ENCODE results near the gene ST3GAL5.

Gene ST3GAL5

DNA sequence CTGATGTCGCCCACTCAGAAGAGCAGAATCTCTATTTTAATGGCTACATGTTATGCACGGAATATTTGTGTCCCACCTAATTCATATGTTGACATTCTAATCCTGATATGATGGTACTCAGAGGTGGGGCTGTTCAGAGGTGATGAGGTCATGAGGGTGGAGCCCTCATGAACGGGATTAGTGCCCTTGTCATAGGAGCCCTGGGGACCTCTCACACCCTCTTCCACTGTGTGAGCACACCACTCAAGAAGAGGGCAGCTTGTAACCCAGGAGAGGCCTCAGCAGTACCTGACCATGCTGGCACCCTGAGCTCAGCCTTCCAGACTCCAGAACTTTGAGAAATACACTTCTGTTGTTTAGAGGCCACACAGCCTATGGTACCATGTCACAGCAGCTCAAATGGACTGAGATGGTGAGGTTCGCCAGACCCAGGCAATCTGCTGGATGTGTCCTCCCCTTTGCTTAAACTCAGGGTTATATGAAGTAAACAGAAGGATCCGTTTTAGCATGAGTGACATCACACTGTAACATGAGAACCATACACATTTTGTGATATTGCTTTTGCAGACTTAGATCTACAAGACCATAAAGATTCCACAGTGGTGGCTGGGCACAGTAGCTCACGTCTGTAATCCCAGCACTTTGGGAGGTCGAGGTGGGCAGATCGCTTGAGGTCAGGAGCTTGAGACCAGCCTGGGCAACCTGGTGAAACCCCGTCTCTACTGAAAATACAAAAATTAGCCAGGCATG lies 86.3 kb downstream of the ST3GAL5 start:
- DNase-seq = no peak

DNA sequence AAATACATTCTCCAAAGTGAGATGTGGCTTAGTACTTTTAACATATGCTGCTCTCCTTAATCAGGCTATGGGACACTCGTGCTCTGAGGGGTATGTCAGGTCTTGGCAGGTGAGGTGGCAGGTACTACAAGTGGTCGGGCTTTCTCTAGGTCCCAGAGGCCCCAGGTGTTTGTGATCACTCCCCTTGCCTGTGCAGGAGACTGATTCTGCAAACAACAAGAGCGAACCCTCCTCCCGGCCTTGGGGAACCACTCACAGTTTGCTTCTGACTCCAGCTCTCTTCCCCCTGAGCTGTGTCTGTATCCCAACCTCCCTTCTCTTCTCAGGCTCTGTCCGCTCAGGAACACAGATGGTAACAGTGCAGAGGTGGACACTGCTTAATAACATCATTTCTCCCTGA lies 86.9 kb downstream of the ST3GAL5 start:
- DNase-seq = no peak

DNA sequence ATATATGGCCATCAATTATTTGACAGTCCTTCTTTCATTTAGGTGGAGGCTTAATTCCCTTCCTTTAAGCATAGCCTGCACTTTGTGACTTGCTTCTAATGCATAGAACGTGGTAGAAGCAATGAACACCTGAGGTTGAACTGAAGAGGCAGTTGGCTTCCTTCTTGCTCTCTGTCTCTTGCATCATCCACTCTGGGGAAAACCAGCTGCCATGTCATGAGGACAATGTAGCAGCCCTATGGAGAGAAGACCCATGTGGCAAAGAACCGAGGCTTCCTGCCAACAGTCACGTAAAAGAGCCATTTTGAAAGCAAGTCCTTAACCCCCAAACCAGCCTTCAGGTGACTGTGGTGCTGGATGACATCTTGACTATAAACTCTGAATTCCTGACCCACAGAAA lies 88.2 kb downstream of the ST3GAL5 start:
- DNase-seq = no peak

DNA sequence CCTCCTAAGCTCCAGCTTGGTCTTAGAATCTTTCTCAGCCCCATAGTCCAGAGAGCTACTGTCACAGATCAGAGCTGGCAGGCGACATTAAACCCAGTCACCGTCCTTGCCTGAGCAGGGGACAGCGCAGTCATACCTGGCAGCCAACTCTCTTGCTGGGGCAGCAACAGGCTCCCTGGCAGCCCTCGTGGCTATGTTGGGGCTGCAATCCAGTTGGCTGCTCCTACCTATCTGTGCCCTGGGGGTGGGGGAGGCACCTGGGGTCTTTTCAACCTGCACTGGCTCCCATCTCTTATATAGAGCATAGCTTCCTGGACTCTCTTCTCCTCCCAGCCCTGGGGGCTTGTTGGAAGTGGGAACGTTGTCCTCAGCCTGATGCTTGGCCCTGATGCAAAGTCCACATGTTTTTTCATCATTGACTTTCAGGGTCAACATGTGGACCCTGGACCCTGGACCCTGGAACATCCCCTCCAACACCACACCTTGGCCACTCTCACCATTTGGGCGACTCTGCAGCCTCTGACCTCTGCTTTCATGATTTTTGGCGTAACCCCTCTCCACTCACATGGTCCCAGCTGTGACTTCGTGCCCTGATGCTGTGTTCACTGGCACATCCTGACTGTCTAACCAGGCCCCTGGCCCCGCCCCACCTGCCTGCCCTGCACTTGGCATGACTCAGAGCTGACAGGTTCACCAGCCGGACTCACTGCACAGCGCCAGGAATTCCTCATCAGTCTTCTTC lies 89.4 kb downstream of the ST3GAL5 start:
- peak; percentile 48 for DNase-seq

DNA sequence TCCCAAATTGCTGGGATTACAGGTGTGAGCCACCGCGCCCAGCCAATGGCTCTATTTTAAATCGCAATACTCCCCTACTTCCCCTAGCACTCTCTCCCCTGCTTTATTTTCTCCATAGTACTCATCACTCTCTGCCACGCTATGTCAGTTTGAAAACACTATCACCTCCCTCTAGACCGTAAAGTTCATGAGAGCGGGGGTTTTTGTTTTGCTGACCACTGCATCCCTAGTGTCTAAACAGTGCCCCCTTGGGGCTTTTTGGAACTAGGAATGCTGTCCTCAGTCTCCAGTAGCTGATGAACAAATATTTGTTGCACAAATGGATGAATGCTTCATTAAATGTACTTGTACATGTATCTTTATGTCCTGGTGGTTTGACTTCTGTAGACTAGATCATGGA lies 90.9 kb downstream of the ST3GAL5 start:
- no peak for DNase-seq

DNA sequence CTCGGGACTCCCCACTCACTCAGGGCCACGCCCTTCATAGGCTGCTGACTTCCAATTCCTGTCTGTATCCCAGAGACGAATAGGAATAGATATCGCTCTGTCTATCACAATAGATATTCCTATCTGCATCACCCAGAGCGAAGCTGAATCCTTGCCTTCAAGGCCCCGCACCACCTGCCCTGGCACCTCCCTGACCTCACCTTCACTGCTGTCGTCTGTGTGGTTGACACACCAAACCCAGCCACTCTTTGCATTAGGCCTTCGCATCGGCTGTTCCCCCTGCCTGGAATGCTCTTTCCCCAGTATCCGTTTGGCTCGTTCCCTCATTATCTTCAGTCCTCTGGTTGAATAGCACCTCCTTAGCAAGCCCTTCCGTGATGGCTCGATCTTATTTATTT lies 91.5 kb downstream of the ST3GAL5 start:
- DNase-seq = no peak

DNA sequence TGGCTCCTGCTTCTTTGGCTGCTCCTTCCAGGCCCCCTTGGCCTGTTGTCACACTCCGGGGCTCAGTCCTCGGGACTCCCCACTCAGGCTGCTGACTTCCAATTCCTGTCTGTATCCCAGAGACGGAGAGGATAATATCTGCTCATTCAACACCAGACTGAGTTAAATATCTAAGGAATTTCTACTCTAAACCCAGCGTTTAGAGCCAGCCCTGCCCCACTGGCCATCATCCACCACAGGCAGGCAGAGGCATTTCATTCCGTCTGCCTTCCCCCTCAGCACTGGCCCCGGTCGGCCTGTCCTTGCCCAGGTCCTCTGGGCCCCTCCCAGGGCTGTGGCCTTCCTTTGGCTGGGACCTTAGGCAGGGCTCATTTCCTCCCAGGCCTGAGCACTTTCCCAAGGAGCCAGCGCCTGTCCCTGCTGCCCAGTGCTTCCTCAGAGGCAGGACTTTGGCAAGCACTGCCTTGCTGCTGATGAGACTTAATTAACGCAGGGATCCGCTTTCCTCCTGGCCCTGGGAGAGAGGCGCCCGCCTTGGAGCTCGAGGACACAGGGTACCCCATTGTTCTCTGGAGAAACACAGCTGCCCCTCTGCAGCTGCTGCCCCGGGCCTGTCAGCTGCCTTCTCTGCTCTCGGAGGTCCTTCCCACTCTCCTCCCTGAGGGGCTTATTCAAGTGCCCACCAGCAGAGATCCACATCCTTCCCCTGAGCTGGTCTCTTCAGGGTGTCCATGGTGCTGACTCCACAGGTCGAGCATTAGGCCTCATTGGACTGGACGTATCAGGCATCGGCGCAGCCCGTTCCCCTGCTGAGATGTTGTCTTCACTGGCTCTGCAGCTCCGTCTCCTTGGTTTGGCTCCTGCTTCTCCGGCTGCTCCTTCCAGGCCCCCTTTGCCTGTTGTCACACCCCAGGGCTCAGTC lies 92.2 kb downstream of the ST3GAL5 start:
- DNase-seq = peak; percentile 6

DNA sequence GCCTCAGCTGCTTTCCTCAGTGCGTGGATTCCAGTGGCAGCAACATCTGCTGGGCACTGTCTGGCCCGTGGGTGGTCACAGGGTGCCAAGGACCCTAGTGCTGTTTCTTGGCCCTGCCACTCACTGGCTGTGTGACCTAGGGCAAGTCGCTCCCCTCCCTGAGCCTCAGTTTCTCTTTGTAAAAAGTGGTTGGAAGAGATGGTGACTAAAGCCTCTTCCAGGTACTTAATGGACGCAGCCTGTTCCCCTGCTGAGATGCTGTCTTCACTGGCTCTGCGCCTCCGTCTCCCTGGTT lies 92.8 kb downstream of the ST3GAL5 start:
- no peak for DNase-seq

DNA sequence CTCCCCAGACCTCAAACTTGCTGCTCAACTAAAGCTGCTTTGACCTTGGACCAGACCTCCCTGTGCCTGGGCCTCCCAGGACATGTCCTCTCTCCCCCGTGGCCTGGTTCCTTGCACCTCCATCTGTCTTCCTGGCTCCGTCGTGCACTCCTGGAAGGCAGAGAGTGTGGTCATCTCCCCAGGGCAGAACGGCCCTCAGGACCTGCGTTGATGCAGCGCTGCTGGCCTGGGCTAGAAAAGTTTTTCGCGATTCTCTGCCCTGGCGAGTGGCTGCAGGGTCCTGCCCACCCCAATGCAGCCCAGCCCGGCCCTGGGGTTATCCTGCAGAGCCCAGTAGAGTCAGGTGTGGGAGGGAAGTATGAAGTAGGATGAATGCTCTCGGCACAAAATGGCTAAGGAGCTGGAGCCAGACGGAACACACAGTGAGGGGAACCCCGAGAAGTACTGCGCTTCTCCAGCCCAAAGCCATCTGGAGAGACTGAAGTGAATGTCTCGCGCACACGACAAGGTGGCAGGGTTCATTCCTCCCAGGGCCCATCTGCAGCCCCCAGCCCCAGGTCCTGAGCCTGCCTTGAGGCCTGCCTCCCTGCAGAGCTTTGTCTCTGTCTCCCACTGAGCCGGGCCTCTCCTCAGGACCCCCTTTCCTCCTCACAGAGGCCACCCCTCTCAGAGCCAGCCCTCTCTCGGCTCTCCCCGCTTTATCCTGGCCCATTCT lies 93.3 kb downstream of the ST3GAL5 start:
- no peak for DNase-seq

DNA sequence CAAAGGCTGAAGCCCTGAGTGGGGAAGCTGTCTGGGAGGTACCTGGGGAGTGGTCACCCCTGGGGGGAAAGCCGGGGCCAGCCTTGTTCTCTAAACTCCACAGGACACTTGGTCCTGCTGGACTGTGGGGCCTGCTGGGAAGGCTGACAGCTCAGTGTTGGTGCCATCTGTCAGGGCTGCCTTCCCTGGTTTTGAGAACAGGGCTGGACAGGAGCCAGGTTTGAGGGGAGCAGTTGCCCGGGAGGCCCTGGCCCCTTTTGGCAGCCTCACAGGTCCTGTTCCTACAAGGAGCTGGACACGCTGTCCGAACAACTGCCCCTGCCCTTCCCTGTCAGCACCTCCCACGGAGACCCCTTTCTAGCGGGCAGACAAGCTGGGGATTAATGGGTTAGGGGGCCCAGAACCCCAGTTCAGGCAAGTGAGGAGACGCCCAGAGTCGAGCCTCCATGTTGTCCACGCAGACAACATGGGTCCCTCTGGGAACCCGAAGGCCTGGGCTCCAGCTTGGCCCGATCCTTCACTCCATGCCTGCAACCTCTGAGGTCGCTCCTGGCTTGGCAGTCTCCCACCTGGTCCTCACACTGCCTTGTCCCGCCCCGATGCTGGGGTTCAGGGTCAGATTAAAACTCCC lies 94.2 kb downstream of the ST3GAL5 start:
- DNase-seq = no peak

DNA sequence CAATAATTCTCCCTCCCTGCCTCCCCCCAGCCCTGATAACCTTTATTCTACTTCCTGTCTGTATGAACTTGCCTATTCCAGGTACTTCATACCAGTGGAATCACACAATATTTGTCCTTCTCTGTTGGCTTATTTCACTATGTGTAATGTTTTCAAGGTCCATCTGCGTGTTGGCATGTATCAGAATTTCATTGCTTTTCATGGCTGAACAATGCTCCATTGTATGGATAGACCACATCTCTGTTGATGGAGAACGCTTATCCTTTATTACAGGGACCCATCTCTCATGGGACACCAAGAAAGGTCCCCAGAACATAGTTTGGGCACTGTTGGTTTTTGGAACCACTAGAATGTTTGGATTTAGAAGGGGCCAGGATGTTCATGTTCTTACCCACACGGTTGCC lies 94.8 kb downstream of the ST3GAL5 start:
- DNase-seq = no peak

DNA sequence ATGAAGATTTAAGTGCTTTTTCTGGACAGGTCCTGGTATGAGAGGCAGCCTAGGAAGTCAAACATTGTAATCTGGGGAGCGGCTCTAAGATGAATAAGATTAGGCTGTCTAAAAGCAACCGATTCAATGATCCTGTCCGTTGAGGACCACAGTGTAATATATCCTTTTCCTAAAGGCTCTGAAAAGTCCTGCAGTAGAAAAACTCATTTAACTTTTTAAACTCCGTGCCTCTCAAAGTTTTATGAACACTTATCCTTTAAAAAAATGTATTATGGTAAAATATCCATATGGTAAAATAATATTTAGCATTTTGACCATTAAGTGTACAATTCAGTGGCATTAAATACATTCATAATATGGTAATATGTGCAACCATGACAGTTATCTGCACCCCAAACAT lies 95.2 kb downstream of the ST3GAL5 start:
- DNase-seq = no peak

DNA sequence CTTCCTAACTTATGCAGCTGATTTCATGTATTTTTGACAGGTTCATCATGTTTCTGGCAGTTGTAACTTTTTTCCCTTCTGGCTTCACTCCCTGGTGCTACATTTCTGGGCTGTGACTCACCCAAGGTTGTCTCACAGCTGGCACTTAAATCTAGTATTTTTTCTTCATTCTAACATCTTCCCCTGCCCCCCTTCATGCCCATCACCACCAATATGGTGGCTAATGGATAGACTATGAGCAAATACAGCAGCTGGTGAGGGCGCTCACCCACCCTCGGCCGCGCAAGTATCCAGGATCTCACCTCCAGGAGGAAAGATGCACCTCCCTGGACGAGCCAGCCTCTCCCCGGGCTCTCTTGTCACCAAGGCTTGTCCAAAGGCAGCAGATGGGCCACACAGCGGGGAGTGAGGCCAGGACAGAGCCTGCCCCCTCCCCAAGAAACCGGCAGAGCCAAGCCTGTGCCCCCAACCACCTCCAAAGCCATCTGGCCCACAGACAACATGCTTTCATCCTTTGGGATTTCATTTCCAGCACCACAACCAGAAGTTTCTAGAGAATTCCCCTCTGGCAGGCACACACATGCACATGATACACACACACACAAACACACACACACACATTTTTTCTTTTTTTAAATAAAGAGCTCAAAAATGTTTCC lies 95.9 kb downstream of the ST3GAL5 start:
- DNase-seq = peak; percentile 70

DNA sequence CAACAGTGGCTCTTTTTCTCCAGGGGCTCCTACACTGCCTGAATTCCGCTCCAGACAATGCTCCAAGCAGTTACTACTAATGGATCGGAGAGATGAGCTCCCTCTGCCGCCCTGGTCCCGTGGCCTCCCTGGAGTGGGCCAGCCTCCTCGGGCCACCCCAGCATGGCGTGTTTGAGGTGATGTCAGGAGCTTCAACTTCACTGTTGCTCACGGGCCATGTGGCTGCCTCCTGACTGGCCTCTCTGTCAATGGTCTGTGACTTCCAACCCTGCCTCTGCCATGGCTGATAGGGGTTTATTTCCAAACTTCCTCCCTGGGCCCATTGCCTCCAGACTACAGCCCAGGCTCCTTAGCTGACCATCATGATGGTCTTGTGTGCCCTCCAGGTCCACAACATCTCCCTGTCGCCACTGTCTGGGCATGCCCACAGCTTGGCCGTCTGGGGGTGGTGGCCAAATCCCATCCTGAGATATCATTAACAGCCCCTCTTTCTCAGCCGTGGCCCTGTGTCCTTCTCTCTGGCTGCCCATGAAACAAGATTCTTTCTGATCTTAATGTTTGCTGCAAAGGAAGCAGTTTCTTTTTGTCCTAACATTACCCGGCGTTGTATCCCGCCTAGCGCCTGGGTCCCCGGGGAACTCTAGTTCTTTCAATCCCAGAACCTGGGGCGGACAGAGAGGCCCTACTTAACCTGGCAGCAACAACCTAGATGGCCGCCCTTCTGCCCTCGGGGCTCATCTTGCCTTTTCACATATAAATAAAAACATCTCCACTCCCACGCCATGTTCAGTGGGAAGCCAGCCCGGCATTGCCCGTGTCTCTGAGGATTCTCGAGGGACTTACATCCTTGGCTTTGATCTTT lies 96.9 kb downstream of the ST3GAL5 start:
- DNase-seq = no peak

DNA sequence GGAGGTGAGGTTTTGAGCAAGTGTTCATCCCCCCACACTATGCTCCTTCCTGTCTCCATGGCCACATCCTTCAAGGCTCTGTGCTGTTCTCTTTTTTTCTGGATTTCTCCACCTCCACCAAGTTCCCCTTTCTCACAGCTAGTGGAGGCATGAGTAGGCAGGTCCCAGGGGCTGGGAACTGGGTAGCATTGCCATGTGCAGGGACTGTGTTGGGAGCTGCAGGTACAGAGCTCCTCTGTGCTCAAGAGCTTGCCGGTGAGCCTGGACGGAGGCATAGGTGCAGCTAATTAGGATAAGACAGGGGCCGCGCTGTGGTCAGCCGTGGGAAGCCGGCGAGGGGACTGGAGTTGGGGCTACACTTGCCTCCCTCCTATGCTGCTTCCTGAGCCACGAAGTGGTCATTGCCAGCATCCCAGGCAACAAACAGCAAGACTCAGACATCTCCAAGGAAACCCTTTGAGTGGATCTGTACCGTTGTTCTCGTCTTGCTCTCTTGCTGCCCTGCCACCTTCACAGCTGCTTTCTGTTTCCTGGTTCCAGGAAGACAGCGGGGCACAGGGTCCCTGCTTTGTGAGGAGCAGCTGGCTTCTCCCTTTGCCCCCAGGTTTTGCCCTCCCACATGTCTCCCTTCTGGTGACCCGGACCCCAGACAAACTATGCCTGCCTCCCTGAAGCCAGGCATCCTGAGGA lies 98.1 kb downstream of the ST3GAL5 start:
- DNase-seq = no peak

DNA sequence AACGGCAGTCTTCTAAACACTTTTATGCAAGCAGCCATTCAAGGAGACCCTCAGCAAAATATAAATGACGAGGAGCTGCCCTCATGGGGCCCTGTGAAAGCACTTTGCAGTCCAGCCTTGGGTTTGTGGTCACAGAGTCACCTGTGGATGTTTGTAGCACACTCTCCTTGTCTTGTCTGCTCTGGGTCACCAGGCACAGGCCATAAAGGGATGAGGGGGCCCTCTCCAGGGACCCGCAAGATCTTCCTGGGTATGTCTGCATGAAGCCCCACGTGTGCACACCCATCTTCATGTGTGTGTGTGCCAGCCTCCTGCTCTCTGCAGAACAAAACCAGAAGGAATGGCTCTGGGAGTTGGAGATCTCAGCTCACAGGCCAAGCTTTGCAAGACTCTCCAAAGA lies 98.8 kb downstream of the ST3GAL5 start:
- DNase-seq = no peak

DNA sequence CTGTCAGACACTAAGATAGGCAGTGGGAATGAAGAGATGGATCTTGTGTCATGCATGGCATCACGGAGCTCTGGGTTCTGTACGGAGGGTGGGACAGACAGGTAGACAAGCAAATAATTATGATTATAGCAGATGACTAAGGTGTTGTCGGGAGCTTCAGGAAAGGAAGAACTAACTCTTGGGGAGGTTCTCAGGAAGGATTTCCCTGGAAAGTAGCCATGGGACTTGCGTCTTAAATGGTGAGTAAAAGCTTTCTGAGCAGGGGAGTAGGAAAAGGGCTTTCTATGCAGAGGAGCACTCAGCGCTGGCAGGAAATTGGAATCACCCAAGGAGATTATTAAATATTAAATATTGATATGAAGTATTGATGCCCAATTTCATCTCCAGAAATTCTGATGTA lies 99.5 kb downstream of the ST3GAL5 start:
- DNase-seq = no peak

DNA sequence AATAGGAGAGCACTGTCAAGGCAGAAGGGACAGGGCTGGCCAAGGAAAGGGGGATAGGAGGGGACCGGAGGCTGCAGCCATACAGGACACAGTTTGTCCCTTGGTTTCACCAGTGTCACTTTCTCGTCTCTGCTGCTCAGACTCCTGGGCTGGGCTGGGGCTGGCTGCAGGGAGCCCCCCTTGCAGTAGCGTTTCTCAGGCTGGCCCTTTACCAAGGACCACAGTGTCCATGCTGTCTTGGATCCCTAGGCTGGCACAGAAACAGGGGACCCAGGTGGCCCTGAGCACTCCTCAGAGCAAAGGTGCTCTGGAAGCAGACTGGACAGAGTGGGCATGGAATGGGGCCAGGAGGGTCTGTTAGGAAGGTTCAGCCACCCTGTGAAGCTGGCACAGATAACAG lies 100.2 kb downstream of the ST3GAL5 start:
- DNase-seq = no peak

DNA sequence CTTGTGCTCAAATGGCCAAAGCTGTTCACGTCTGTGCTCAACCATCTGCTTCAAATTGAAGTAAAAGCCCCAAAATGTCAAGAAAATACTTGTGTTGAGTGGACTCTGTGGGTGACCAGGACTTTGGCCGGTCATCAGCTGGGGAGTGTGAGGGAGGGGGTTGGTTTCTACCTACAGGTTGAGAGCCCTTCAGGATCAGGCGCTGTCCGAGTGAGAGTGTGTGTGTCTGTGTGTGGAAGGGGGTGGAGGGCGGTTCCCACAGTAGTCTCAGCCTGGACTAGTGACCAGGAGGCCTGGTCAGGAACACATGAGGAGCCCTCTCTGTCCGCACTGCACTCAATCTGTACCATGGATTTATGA lies 100.8 kb downstream of the ST3GAL5 start:
- DNase-seq = no peak

DNA sequence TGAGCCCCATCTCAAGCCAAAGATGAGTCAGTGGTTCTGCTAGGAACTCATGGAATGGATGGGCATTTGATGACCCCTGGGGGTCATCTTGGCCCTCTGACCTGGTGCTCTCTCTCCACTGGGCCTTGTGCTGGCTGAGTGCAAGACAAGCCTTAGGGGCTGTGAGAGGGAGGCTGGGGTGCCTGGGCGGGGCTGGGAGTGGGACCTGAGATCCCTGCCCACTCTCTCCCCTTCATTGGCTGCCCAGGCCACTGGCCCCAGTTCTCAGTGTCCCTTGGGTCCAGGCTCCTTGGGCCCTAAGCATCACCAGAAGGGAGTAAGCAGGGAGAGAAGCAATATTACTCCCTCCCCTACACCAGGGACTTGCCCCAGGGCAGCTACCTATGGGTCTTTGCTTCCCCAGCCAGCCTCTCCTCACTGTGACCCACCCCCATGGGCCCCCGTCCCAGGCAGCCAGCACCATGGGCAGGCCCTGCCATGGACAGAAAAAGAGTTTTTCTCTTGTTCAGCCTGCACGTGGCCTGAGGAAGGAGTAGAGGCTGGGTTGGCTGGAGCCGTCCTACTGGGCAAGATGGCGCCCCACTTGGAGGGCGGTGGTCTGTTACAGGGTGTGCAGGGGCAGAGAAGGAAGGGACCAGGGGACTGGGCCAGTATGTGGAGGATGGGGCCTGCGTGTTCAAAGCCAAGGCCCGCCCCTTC lies 101.4 kb downstream of the ST3GAL5 start:
- DNase-seq = no peak
